HG03442 (cell line): ENCODE results near the gene KLHL29.
A peak's percentile ranks its signal among the peaks of the same experiment; 100 is the strongest.
"Not testable (repeated sequence)": the region's sequence is repeated elsewhere in the genome, so short reads cannot be mapped to it uniquely, and the experiment has no call there.

Experiments
- ATAC-seq: cut with Tn5 transposase; IDR thresholded peaks from one replicate; pipeline ENCODE4 v1.9.1; 2021; ENCODE audit warnings: mild to moderate bottlenecking, moderate library complexity; ENCODE audit not compliant: unreplicated experiment

KLHL29 gene

DNA sequence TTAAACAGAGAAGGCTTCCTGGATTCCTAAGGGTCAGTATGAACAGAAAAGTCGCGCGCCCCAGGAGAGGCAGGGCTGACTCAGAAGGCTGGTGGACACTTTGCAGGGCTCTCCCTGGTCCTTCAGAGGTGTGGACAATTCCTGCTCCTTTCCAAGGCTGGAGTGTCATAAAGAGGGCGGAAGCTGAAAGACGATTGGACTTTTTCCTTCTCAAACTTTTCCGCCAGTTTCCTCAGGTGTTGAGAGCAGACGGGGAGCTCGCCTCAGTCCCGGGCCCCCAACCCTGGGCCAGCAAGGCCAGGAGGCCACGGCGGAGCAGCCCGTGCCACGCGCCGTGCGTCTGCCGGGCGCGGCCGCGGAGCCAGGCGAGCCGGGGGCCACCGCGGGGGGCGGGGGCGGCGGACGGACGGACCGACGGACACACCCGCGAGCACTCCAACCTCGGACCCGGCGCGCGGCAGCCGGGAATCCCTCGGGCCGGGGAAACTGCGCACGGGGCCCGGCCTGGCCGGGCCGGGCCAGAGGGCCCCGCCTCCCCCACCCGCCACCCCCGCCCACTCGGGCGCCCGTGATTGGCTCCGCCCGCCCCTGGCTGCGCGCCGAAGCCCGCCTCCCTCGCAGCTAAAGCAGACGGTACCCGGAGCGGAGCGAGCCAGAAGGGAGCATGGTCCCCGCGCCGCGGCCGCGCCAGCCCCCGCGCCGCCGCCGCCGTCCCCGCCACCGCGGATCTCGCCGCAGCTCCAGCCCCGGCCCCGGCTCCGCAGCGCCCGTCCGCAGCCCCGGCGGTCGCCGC lies at the start of gene KLHL29:
Gene KLHL29, plus strand, starts transcription at position 629 of the 793 bp plus-strand sequence. CDS start 177,018 bp downstream, outside the sequence.
- ATAC-seq: peak; percentile 51

DNA sequence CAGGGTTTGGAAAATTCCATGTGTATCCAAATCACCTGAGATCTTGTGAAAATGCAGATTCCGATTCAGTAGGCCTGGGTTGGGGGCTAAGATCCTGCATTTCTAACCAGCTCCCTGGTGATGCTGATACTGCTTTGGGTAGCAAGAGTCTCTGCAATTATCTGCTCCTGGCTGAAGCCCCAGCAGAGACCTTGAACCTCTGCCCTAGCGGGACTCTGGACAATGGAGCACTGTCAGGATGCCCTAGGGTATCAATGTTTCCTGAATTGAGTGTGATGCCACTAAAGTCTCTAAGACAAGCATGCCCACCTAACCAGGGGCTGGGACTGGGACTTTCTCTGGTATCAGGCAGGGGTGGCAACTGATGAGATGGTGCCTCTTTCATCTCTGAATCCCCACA lies 49.4 kb upstream of the KLHL29 start:
- ATAC-seq: no peak

DNA sequence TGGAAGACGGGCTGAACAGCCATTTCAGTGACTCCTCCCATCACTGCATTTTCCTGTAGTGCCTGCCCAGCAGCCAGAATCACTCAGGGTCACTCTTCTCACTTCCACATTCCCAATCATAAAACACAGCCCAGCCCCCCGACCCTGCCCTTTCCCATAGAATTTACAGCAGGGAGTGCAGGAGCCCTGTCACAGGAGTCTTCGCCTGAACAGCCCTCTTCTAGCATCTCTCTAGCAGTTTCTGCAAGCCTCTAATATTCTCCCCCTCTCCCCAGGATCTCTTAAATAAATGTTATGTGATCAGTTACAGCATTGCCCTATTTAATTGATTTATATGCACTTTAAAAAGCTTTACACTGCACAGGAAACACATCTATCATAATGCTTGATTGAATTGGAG lies 42.9 kb upstream of the KLHL29 start:
- no peak for ATAC-seq

DNA sequence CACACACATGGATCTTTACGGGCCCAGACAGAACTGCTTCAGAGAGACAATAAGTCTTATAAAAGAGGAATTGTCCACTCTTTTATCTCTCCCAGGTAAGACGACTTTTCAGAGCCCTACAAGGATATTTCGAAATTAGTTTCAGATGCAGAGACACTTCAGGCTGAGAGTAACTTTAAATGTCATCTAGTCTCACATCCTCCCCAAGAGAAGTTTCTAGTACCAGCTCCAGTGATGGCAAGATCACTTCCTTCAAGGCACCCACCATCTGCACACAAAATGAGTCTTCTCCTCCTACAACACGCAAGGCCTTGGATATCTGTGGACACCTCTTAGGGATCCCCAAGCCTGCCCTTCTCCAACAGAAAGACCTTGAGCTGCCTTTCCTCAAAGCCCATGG lies 39.0 kb upstream of the KLHL29 start:
- no peak for ATAC-seq

DNA sequence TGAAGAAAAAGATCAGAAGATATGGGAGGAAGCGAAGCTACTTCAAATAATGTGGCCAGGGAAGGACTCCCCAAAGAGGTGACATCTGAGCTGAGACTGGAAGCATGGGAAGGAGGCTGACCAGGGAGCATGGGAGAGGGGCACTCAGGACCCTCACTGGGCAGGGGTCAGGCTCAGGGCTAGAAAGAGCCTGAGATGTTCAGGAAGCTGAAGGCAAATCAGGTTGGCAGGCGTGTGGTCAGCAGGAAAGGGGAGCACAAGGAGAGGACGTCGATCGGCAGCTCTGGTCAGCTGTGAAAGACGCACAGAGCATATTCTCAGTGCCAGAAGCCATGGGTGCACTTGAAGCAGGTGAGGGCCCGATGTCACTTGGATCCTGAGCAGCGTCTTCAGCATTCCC lies 38.2 kb upstream of the KLHL29 start:
- no peak for ATAC-seq

DNA sequence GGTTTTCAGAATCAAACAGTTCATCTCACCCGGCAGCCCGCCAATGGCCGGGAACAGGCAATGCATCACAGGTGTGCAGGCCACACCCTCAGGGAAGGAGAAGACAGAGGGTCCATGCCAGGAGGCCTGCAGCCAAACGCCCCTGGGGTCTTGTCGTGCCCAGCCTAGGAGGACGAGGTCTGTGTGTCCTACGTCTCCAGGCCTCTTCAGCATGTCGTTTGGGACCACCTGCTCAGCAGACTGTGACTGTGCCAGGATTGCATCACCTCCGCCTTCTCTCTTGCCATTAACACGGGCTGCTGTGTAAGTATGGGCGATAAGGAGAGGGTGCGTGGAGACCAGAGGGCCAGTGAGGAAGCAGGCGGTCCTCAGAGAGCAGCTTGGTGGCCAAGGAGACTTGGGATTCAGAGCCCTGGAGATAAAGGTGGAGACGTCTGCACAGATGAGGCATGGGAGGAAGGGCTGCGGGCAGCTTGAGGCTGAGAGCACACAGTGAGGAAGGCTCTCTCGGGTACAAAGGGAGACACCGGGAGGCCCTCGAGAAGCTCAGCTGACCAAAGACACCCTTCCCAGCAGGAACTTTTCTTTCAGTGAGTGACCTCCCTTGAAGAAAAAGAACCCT lies 37.4 kb upstream of the KLHL29 start:
- ATAC-seq: no peak

DNA sequence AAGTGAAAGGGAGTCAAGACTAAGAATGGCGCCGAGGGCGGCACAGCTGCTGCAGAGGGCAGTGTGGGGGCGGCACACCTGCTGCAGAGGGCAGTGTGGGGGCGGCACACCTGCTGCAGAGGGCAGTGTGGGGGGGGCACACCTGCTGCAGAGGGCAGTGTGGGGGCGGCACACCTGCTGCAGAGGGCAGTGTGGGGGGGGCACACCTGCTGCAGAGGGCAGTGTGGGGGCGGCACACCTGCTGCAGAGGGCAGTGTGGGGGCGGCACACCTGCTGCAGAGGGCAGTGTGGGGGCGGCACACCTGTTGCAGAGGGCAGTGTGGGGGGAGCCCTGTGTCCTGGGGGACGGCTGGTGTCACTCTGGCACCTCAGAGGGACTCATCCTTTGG lies 36.9 kb upstream of the KLHL29 start:
- ATAC-seq: not testable (repeated sequence)

DNA sequence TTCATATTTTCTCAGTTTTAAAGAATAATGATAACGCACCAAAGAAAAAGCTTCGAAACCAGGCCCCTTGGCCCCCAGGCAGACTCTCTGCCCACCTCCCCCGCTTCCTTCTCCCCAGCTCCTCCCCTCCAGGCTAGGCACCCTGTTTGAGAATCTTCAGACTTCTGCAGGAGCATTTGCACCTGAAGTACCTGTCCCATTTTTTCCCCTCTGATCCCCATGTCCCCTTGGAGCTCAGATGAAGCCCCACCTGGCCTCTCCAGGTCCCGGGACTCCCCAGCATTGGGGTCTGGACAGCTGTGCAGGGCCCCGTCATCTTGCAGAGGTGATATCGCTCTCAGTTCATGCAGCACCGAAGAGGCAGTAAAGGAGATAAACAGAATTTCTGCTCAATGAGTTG lies 35.5 kb upstream of the KLHL29 start:
- ATAC-seq: no peak

DNA sequence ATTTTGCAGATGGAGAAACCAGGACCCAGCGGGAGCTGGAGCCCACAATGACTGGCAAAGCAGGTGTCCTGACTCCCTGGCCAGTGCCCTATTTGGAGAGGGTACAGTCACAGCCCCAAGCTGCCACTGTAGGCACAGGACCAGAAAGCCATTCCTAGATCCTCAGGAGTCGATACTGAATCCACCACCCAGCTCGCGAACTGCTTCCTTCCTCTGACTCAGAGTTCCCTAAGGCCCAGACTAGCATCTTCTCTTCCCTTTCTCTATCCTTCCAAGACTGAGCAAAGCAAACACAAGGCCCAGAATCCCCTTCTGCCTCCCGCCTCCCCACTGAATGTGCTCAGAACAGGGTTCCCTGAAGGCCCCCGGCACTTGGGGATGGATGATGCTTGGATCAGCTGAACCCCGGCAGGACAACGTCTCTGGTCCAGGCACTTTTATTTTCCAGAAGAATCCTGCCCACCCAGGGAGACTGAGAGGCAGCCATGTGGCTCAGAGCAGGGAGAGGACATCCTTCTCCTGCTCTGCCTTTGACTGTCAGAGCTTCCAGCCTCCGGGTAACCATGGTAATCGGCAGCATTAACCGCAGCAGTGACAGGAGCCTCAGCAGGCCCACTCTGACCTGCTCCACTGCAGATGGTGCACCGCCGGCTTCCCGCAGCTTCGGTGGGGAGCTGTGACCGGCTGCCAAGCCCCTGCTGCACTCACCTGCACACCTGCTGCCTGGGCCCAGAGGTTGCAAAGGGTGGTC lies 34.8 kb upstream of the KLHL29 start:
- ATAC-seq: no peak

DNA sequence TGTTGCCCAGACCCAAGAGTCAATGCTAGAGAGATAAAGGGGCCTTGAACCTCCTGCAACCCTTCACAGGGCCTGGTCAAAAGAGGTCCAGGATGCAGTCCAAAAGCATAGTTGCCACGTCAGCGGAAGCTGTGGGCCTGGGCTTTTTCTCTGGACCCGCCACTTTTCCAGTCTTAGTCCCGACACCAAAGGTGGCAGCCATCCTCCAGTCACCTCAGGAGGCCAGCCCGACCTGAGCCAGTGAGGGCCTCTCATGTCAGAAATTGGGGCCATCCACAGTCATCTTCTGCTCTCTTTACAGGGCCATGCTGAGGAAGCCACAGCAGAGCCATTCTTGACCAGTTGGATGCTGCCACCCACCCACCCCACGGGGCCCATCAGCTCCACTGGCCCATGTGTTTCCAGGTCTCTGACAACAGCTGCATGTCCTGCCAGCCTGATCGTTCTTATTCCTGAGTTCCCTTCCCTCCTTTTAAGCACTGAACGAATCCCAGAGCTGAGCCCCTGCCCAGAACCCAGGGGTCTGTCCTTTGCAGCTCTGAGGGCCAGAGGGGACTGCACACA lies 34.1 kb upstream of the KLHL29 start:
- no peak for ATAC-seq

DNA sequence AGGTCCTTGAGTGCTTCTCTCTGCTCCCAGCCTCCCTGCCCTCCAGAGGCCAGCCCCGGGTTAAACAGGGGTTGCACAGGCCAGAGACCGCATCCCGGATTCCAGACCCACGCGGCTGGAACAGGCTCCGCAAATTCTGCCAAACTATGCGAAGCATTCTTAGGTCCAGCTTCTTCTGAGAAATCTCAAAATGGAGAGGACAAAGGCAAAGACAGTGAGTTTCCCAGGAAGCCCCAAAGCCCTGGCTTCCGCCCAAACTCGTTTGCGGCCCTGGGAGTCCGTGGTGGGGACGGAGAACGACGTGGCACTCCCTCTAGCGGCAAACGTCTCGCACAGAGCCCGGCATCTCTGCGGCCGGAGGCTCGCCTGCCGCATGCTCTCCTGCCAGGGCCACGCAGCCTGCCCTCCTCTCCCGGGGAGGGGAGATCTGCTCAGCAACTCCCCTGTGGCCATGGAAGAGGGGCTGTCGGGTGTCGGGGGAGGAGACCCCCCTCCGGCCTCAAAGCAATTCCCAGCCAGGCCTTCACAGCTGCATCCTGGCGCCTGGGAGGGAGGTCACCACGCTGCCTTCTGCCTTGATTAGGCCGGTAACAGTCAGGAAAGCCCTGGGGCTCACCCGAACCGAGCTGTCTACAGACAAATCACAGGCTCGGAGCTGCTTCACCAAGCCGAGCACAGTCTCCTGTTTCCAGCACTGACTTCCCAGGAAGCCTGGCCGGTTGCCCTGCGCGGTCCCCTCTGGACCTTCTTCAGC lies 33.4 kb upstream of the KLHL29 start:
- ATAC-seq: peak; percentile 91

DNA sequence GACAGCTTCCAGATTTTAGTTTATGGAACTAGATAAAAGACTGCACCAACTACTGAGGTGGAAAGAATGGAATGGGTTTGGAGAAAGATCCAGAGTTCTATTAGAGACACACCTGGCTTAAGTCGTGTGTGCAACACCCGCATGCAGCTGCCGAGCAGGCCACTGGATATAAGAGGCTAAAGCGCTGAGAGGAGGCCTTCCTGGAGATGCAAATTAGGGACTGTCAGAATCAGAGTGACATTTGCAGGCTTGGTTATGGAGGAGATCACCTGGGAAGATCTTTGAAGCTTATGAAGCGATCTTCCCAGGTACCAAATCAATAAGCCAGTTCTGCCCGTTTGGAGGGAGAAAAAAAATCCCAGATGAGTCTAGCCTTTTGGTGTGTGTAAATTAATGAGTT lies 30.4 kb upstream of the KLHL29 start:
- peak; percentile 65 for ATAC-seq

DNA sequence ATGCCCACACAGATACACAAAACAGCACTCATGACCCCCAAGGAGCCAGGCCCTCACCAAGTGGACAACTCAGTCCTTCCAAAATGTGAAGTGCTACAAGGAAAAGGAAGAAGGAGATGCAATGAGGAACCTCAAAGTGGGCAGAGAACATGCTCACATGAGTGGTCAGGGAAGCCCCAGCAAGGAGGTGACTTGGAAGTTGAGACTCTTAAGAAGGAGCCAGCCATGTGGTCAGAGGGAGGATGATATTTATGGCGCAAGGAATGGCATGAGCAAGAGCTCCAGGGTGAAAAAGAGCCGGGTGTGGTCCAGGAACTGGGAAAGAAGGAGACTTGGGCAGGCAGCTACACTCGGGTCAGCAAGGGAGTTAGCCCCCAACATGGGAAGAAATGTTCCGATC lies 30.0 kb upstream of the KLHL29 start:
- ATAC-seq: no peak

DNA sequence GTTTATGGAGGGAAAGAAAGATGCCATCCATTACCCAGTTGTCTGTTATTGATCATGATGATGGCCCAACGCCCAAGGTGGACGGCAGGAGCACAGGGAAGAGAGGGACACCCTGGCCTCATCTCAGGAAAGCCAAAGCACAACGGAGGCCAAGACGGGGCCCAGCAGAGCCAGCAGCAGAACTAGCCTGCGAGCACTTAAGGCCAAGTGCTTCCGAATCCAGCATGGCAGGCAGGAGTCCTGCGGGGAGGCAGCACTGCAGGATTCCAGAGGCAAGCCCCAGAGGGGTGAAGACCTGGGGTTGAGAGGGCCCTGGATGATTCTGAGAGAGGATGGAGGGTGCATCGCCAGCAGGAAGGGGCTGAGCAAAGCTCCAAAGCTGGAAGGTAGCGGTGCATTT lies 28.3 kb upstream of the KLHL29 start:
- ATAC-seq: no peak

DNA sequence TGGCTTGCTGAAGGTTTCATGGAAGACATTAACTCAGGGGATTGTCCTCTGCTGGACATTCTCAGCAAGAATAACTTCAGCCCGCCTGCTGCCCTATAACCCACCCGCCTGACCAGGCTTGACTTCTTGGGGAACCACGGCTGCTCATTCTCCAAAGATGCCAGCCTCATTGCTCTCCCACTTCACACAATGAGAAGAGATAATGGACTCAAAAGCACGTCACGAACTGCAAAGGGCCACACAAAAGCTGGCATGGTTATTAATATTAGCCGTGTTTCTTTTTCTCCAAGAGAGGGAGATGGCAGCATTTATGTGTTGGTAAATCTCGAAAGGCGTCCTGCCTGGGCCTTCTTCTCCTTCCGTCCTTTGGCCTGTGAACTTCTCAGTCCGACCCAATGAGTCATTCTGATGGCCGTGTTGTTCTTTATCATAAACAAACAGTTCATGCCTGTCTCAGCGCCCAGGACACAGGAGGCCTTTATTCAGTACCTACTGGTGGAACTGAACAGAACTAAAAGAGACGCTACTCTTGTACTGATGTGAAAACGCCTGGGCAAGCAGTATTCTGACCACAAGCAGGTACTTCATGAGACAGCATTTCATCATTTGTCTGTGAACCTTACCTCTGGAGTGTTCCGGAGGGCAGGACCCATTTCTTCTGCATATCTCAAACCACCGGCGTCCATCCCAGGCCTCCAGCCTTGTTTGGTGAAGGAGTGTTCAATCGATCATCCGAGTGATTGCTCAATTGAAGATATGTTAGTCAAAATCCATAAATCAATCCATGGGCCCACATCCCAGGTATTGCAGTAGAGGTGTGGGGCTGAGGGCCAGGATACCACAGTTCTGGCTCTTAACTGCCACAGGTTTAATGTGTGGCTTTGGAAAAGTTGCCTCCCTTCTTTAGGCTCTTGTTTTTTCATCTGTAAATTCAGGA lies 25.1 kb upstream of the KLHL29 start:
- ATAC-seq: no peak

DNA sequence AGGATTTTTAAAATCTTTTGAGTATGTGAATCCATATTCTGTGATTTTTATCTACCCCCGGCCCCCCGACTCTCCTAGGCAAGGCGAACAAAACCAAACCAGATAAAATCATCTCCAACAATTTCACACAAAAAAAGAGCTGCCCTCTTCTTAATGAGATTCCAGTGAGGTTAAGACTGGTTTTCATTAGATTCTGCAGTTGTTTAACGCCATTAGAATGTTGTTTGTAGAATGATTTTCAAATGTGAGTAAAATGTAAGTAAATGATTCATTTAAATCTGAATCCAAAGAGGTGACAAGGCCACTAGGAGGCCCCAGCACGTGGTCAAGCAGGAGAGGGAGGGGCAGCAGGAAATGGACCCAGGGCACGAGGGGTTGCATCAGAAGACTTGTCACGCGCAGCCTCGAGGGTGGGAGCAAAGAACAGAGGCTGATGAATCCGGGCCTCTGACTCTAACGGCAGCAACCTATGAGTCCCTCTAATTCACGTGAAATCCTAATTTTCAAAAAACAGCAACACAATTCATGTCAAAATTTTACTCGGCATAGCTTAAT lies 24.3 kb upstream of the KLHL29 start:
- ATAC-seq: no peak

DNA sequence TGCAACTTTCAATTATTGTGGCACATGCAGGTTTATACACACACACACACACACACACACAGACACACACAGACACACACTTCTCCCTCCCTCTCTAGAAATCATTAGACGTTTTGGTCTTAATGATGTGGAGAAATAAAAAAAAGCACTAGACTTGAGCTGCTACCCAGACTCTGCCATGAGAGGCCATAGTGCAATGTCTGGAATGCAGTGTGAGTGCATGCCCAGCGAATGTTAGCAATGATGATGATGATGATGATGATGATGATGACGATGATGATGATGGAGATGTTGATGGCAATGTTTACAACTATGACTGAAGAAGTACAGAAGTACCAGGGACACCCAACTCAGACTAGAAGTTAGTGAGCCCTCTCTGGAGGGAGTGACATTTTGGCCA lies 23.8 kb upstream of the KLHL29 start:
- no peak for ATAC-seq

DNA sequence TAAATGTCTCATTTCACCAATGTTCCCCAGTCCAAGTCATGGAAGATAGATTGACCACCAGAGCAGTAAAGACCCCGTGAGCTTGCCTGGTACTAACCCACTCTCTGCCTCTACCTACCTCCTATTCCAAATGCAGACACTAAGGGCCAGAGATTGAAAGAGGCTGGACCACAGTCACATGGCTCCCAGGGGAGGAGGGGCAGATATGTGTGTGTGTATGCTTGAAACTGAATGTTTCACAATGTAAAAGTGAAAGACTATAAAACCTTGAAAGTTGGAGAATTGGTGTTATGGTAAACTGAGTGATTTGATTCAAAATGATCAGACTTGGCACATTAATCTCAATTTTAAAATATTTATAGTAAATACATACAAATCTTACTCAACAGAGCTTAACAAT lies 21.7 kb upstream of the KLHL29 start:
- no peak for ATAC-seq

DNA sequence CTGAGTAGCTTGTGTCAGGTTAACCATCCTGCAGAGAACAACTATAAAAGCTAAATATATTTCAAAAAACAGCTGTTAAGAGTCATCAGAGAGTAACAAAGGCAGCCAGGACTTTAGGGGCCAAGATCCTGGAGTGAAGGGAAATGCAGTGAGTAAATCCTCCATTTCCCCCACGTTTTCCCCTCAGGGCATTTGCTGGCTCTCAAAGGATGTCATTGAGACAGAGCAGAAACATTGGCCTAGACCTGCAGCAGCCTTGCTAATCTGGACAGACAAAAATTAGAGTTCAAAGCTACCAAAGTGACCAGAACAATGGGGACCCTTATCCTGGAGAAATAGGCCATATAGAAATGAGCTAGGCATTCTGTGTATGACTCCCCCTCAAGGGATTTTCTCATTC lies 21.1 kb upstream of the KLHL29 start:
- ATAC-seq: no peak

DNA sequence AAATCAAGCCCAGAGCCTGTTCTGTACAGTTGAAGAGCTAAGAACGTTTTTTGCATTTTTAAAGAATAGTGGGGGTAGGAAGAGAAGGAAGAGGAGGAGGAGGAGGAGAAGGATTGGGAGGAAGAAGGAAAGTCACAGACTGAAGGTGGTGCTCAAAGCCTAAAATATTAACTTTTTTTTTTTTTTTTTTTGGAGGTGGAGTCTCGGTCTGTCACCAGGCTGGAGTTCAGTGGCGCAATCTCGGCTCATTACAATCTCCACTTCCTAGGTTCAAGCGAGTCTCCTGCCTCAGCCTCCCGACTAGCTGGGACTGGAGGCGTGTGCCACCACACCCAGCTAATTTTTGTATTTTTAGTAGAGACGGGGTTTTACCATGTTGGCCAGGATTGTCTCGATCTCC lies 18.3 kb upstream of the KLHL29 start:
- no peak for ATAC-seq
